PFSK-1 (cell line): ENCODE results near the gene GPC6.

Experiments
- FOXP2 ChIP-seq: optimal IDR thresholded peaks from 2 replicates; pipeline ENCODE3; 2011; ENCODE audit warnings: borderline replicate concordance, control low read depth, inconsistent platforms; ENCODE audit not compliant: insufficient read depth; ENCODE audit errors: extremely low read length, extremely low read depth
- POLR2AphosphoS5 ChIP-seq: IDR thresholded peaks from 2 replicates; pipeline ENCODE4 v1.6.1; 2012; ENCODE audit warnings: low read depth, mild to moderate bottlenecking, control low read depth, low read length, moderate library complexity
- SIN3A ChIP-seq: IDR thresholded peaks from 2 replicates; pipeline ENCODE4 v1.6.1; 2012; ENCODE audit warnings: mild to moderate bottlenecking, low read length, moderate library complexity, borderline replicate concordance; ENCODE audit not compliant: insufficient read depth
- TAF1 ChIP-seq: IDR thresholded peaks from 2 replicates; pipeline ENCODE4 v1.6.1; 2012; ENCODE audit warnings: low read length, control low read depth, borderline replicate concordance; ENCODE audit not compliant: insufficient read depth
- TF ChIP-seq, protein P1 (sequence below), 2 experiments: IDR thresholded peaks; 2 replicates each; pipeline versions ENCODE4 v1.6.1 to v1.8.0; 2011 to 2012; ENCODE audit warnings: low read depth in 2 of 2, low read length in 2 of 2, control low read depth in 1 of 2, inconsistent platforms in 1 of 2, mild to moderate bottlenecking in 1 of 2, moderate library complexity in 1 of 2; ENCODE audit not compliant: insufficient read depth in 1 of 2

GPC6 gene

DNA sequence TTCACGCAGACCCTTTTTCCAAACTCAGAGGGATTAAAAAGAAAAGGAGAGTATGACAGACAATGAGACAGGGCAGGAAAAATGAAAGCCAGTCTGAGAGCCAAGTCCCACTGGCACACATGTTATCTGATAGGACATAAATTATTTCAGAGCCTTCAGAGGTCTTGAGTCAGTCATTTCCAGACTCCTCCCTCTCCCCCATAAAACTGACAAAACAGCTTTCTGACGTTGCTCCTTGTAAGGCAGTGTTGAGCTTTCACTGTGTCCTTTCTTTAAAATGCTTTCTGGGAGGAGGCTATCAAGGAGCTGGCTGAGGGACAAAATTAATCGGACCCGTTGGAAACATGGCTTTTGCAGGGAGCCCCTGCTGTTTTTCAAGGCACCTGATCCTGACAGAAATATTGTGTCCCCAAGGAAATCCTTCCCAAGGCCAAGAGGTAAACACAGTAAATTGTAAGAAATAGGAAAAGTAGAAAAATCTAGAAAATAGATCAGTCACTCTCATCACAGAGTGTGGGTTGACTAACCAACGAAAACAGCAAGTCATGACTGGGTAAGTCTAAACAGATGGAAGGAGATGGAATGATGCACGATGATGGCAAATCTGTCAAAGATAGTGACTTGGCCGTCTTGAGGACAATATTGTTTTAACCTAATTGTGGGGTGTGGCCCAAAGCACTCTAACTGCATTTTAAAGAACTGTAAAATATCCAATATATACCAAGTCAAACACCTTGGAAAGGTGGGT lies 1163.2 kb downstream of the GPC6 start:
- TF ChIP-seq, protein P1, sequence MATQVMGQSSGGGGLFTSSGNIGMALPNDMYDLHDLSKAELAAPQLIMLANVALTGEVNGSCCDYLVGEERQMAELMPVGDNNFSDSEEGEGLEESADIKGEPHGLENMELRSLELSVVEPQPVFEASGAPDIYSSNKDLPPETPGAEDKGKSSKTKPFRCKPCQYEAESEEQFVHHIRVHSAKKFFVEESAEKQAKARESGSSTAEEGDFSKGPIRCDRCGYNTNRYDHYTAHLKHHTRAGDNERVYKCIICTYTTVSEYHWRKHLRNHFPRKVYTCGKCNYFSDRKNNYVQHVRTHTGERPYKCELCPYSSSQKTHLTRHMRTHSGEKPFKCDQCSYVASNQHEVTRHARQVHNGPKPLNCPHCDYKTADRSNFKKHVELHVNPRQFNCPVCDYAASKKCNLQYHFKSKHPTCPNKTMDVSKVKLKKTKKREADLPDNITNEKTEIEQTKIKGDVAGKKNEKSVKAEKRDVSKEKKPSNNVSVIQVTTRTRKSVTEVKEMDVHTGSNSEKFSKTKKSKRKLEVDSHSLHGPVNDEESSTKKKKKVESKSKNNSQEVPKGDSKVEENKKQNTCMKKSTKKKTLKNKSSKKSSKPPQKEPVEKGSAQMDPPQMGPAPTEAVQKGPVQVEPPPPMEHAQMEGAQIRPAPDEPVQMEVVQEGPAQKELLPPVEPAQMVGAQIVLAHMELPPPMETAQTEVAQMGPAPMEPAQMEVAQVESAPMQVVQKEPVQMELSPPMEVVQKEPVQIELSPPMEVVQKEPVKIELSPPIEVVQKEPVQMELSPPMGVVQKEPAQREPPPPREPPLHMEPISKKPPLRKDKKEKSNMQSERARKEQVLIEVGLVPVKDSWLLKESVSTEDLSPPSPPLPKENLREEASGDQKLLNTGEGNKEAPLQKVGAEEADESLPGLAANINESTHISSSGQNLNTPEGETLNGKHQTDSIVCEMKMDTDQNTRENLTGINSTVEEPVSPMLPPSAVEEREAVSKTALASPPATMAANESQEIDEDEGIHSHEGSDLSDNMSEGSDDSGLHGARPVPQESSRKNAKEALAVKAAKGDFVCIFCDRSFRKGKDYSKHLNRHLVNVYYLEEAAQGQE (IDR thresholded peaks at IDR 0.05; ENCODE audit: insufficient read depth in 1 of 2, low read depth in 2 of 2, low read length in 2 of 2): no peak
- TF ChIP-seq FOXP2 (no peak), TAF1 (no peak), POLR2AphosphoS5 (no peak), SIN3A (no peak)

DNA sequence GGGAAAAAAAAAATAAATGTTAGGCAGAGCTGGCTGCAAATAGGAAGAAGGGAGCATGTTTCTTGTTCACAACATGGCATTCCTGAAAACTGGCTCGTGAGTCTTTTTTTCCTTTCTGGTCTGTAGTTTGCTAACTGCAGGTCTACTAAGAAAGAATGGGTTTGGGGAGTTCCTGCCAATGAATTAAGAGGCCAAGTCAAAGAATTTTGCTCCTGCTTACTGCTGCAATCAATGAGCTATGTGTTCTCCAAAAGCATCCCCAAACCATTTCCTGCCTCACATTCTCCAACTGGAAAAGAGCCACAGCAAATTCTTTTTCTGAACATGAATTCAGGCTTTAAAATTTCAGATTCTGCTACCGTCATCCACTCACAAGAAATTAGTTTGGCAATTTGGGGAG lies 1164.3 kb downstream of the GPC6 start:
- TF ChIP-seq TAF1 (no peak), POLR2AphosphoS5 (no peak), SIN3A (no peak), FOXP2 (no peak)
- TF ChIP-seq, protein P1 (IDR thresholded peaks at IDR 0.05; ENCODE audit: insufficient read depth in 1 of 2, low read depth in 2 of 2, low read length in 2 of 2): no peak

DNA sequence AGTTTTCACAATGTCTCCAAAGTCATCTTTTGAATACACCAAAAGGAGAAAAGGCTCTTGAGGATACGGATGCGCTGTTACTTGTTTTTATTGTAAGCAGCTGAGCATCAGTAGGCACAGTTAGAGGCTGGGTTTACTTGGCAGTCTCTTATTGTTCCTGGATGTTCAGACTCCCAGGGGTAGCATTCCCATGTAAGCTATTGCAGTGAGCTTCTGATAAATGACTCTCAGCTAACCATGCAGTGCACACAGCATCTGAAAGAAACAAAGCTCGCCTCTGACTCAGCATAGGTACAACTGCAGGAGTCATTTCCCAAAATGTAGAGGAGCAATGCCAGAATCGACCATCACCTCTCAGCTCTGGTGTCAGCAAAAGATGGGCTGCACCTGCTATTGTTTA lies 1168.1 kb downstream of the GPC6 start:
- TF ChIP-seq, protein P1 (IDR thresholded peaks at IDR 0.05; ENCODE audit: insufficient read depth in 1 of 2, low read depth in 2 of 2, low read length in 2 of 2): no peak
- TF ChIP-seq SIN3A (no peak), POLR2AphosphoS5 (no peak), FOXP2 (no peak), TAF1 (no peak)

DNA sequence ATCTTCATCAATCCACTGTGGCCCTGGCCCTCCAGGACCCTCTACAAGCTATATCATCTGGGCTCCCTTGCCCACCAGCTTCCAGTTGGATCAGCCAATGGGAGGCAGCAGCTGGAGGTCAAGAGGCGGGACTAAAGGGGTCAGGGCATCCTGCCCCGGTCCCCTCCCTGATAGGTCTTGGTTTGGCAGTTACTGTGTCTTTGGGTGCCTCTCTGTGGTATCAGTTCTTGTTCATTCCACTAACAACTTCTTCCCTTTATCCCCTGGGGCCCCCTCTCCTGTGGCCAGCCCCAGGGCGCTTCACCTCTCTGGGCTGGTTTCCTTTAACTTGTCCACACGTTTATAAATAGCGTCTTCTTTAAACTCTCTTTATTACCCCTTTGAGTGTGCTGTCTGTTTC lies 1169.3 kb downstream of the GPC6 start:
- TF ChIP-seq FOXP2: no peak
- no peak for TF ChIP-seq TAF1
- TF ChIP-seq, protein P1 (IDR thresholded peaks at IDR 0.05; ENCODE audit: insufficient read depth in 1 of 2, low read depth in 2 of 2, low read length in 2 of 2): no peak
- no peak for TF ChIP-seq POLR2AphosphoS5
- no peak for TF ChIP-seq SIN3A
